CD4-positive, alpha-beta T cell treated with Interleukin-4 for 4 hours (primary cell): ENCODE measurements around the gene SPON1.
A peak's percentile ranks its signal among the peaks of the same experiment; 100 is the strongest.
"Not testable (repeated sequence)": the region's sequence is repeated elsewhere in the genome, so short reads cannot be mapped to it uniquely, and the experiment has no call there.

Experiments
- DNase-seq: peaks from one replicate; pipeline ENCODE4 v3.0.0-alpha.2; 2020

SPON1 gene

DNA sequence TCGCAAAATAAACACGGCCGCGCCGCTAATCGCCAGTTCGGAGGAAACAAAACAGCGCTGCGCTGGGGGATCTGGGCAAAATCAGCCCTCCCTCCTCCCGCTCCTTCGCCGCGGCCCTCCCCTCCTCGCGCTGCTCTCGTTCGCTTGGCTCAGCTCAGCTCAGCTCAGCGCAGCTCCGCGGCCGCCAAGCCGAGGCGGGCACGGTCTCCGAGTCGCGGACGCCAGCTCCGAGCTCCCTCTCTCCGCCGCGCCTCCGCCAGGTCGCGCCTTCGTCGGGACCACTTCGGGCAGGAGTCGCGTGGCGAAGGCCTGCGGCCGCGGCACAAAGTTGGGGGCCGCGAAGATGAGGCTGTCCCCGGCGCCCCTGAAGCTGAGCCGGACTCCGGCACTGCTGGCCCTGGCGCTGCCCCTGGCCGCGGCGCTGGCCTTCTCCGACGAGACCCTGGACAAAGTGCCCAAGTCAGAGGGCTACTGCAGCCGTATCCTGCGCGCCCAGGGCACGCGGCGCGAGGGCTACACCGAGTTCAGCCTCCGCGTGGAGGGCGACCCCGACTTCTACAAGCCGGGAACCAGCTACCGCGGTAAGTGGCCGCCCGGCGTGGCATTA, at the start of gene SPON1:
Gene SPON1, plus strand, starts transcription at position 162 of the 607 bp plus-strand sequence. Its CDS starts 182 bp downstream, at position 344.
- DNase-seq, result no peak

DNA sequence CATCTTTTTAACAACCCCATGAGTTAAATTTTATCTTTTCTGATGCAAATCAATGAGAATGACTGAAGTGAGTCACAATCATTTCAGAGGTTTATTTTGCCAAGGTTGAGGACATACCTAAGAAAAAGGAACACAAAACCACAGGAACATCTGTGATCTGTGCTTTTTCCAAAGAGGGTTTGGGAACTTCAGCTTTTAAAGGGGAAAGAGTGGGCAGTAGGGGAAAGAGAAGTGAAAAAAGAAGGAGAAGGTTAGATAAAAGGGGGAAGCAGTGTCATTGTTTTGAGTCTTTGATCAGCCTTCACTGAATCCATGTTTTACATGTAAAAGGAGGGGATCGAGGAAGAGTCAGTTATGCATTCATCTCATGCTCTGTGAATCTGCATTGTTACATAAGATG, 45.3 kb upstream of the SPON1 start:
- DNase-seq, result no peak

GRCh38 chr11:13917904-13918303, 44.6 kb upstream of the SPON1 start:
- no peak for DNase-seq

GRCh38 chr11:13920756-13921155, 41.8 kb upstream of the SPON1 start:
- DNase-seq, result no peak

- no peak for DNase-seq
These were observed 41.0 kb upstream of the SPON1 start for GRCh38 chr11:13921545-13921944.

DNA sequence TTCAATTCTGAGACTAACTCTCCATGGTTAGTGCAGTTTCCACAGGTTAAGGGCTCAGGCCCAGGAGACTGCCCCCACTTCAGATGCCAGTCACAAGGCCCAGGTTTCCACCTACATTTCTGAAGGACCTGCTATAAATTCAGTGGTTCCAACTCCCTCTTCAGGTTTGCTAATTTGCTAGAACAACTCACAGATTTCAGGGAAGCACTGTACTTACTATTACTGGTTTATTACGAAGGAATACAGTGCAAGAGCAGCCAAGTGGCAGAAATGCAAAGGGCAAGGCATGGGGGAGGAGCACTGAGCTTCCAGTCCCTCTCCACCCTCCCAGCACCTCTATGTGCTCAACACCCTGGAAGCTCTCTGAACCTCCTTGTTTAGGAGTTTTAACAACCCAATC, 39.3 kb upstream of the SPON1 start:
- DNase-seq, result no peak

DNA sequence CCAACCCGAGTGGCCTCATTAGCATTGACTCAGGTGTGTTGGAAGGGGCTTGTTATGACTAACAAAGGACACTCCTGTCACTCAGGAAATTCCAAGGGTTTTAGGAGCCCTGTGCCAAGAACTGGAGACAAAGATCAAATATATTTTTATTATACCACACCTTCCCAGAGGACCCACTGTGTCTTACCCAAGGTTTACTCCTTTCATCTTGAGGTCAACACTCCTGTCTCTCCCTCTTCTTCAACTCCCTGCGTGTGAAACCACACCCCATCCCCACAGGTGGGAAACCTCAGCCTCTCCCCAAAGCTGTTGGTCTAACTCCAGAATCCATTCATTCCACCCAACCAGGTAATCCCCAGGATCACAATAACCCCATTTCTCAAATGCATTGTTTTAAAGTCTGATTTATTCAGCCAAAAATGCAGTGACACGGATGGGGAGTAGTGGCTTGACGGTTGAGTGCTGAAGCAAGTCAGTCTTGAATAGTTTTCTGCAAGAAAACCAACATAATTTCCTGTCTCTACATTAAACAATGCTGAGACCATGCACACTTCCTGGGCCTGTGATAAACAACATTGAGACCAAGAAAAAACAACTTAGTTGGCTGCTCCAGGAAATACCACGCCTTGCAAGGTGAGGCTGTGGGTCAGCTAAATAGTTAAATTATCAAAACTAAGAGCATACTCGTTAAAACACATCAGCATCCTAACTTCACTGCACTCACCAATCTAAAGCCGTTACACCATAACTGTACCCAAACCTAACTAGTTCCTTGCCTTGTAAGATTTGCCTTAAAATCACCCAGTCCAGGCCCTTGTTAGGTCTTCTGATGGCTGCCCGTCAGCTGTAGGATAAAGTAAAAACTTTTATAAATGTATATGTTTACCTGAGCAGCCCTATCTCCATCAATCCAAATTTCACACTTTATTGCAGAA, 38.5 kb upstream of the SPON1 start:
- peak; percentile 52 for DNase-seq

DNA sequence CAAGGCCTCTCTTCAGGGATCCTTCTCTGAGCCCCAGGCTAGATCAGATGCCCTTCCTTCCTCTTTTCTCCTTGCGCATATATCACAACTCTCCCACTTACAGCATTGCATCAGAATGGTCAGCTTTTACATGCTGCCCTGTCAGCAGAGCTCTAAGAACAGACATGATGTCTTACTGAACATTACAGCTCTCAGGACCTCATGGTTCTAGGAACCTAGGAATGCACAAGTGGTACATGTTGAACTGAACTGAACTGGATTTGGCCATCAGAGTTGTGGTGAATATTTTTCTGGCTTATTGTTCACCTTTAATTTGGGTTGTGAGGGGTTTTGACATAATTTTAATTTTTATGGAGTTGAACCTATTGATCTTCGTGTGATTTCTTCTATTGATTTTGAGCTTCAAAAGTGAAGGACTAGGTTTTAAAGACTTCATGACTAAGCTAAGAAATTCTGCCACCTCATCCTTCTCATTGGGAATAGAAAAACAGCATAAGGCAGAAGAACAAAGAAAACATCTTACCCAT, 37.7 kb upstream of the SPON1 start:
- DNase-seq, result no peak

DNA sequence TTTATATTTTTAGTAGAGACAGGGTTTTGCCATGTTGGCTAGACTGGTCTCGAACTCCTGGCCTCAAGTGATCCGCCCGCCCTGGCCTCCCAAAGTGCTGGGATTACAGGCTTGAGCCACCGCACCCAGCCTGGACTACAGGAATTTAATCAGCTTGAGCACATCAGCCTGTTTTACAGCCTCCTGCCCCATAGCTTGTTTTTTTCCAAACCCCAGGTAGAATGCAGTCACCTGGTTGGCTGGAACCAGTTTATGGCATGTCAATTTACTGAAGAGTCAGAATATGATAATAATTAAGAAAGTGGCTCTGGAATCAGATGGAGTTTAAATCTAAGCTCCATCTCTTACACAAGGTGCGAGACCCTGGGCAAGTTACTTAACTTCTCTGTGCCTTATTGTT, 36.2 kb upstream of the SPON1 start:
- not testable (repeated sequence) for DNase-seq

DNA sequence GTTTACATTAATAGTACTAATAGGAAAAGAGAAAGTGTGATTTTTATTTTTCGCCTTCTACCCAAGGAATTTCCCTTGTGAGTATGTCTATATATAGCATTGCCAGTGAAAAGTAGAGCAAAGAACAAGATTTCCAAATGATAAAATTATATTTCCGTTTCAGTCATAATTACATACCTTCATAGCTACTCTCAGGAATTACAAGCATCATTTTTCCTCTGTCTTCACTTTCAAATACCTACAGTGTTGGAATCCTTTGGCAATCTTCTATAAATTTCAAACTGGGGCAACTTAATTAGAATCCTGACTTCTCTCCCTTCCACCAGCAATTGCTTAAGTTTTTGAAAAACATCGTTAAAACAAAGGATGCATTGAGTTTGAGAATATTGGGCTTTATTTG, 35.5 kb upstream of the SPON1 start:
- no peak for DNase-seq

GRCh38 chr11:13927481-13927880, 35.0 kb upstream of the SPON1 start:
- DNase-seq, result no peak

DNA sequence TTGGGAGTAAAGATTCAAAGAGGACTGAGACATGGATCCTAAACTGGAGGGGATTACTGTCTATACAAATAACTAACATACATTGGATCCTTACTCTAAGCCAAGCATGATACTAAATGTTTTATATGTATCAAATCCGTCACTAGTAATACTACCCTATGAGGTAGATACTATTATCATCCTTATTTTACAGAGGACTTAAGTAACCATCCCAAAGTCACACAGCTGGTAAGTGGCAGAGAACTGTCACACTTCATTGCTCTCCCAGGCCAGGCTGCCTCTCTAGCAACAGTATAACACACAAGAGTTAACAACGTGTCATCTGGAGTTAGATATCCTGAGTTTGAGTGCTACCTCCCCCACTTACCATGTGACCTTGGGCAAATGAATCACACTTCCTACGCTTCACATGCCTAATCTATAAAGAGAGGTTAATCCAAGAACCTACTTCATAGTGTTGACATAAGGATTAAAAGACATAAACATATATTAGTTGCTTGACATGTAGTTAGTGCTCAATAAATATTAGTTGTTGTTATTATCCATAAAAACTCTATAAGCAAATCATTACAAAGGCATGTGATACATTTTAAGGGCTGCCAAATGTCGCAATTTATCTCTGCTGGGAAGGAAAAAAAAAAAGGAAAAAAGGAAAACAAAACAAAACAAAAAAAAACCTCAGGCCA, 33.8 kb upstream of the SPON1 start:
- DNase-seq, result peak; percentile 9

- DNase-seq, result no peak
These were observed 33.1 kb upstream of the SPON1 start for GRCh38 chr11:13929395-13929891.

DNA sequence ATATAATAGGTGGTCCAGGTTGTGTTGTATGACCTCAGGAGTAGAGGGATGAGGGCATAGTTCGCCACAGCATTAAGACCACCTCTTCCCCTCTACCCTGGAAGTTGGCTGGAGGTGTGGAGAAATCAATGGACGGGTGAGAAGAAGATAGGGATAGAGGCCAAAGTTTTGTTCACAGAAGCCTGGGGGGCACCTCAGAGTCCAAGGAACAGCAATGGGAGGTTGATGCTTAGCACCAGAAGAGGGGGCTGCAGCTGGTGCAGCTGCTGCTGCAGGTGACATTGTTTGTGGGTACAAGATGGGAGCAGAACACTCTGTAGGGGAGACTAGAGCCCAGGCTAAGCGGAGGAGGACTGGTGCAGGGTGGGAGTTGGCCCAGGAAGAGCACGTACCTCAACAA, 31.2 kb upstream of the SPON1 start:
- DNase-seq, result no peak

DNA sequence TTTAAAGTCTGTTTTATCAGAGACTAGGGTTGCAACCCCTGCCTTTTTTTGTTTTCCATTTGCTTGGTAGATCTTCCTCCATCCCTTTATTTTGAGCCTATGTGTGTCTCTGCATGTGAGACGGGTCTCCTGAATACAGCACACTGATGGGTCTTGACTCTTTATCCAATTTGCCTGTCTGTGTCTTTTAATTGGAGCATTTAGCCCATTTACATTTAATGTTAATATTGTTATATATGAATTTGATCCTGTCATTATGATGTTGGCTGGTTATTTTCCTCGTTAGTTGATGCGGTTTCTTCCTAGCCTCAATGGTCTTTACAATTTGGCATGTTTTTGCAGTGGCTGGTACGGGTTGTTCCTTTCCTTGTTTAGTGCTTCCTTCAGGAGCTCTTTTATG, 25.4 kb upstream of the SPON1 start:
- not testable (repeated sequence) for DNase-seq

DNA sequence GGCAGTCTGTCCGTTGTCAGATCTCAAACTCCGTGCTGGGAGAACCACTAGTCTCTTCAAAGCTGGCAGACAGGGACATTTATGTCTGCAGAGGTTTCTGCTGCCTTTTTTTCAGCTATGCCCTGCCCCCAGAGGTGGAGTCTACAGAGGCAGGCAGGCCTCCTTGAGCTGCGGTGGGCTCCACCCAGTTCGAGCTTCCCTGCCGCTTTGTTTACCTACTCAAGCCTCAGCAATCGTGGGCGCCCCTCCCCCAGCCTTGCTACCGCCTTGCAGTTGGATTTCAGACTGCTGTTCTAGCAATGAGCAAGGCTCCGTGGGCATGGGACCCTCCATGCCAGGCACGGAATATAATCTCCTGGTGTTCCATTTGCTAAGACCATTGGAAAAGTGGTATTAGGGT, 23.7 kb upstream of the SPON1 start:
- peak; percentile 36 for DNase-seq

DNA sequence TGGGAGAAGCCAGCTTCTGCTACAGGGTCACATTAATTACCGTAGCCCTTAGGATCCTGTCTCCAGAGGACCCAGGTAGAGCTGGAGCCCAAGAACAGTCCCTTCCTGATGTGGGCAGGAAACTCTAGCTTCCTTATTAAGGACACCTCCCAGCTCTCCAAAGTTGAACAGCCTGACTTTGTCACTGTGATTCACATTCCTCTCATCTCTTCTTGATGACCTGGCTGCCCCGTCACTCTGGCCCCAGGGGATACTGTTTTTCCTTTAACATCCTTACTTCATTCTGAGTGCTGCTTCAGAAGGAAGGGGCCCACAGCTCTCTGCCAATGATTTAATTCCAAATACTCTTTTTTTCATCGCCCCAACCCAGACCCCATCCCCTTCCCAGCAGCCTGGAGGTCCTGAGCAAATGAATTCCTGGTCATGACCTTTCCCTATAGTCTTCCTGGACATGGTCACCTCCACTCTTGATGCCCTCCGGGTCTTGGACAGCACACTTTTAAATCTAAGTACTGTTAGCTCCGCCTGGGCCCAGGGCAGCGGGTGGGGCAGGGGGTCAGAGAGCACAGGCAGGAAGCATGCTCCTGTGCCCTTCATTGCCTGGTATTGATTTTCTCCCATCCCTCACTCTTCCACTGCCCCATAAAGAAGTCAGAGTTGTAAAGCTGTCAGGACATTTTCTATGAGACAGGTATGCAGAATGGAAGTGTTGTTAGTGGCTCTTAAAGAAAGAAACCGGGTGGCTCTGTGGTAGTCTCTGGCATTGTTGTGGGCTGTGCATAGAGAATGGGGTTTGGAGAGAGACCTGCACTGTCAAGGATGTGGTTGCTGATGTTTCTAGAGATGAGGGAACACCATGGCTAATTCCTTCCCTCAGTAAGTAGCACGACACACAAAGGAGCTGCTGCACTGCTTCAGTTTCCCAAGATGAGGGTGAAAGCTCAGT, 22.3 kb upstream of the SPON1 start:
- DNase-seq, result peak; percentile 34

DNA sequence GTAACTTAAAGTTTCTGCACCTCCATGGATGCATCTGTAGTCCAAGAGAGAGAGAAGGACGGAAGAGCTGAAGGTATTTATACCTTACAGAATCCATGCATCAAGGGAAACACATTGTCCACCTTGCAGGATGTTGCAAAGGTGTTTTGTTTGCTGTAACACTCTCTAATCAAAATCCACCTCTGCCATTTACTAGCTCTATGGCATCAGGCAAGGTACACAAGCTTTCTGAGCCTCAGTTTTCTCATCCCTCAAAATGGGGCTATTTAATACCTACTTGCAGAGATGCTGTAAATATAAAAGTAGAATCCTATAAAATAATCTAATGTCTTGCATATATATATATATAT, 21.6 kb upstream of the SPON1 start:
- DNase-seq, result no peak

DNA sequence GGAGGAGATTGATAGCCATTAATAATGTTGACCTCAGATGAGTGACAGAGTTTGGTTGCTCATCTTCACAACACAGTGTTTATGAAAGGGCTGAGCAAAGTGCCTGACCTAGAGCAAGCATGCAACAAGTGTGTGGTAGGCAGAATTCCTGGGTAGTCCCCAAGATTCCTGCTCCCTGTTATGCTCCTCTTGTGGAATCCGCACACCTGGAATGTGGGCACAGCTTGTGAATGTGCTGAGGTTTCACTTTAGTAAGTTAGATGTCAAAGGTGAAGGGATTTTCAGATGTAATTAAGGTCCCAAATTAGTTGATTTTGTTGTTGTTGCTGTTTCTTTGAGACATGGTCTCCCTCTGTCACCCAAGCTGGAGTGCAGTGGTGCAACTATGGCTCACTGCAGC, 20.7 kb upstream of the SPON1 start:
- no peak for DNase-seq

- DNase-seq, result no peak
These were observed 20.1 kb upstream of the SPON1 start for GRCh38 chr11:13942378-13942777.

DNA sequence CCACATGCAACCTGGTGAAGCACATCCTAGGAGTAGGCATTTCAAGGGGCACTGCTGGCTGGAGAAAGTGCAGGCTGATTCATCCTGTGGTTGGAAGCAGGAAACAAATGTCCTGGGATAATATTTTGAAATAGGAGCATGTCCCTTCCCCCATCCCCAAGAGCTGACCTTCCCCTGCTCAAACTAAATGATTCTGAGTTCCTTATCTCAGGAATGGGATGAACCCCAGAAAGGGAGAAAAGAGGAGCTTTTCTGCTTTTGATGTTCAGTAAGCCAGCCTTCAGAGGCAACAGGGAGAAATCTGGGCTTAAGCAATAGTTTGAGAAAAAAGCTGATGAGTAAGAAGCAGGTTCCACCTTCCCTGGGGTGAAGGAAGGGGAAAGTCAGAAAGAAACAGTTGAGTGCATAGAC, 19.5 kb upstream of the SPON1 start:
- no peak for DNase-seq

GRCh38 chr11:13944016-13944415, 18.5 kb upstream of the SPON1 start:
- DNase-seq, result no peak
